SJSA1 (cell line): ENCODE measurements around the gene HMOX1. TPM values are rescaled to one million over a fixed set of nuclear protein-coding genes. Genes with fewer than 3 reads are reported as not detected.
A peak's percentile ranks its signal among the peaks of the same experiment; 100 is the strongest.
"Not testable (repeated sequence)": the region's sequence is repeated elsewhere in the genome, so short reads cannot be mapped to it uniquely, and the experiment has no call there.

Source experiments
- DNase-seq, 2 experiments: peaks; one replicate each; pipeline ENCODE4 v3.0.0-alpha.2; 2015 to 2020; ENCODE audit warnings: low spot score in 2 of 2, low read depth in 1 of 2
- H3K27ac ChIP-seq: fragments of 250-450 bp; sonication (Bioruptor Pico); 2 replicates; pipeline ENCODE4 v1.5.1; 2020; ENCODE audit warnings: mild to moderate bottlenecking, moderate library complexity
- H3K27me3 ChIP-seq: fragments of 250-450 bp; sonication (Bioruptor Pico); replicated peaks from 2 replicates; pipeline ENCODE4 v1.5.1; 2020; ENCODE audit warnings: mild to moderate bottlenecking, moderate library complexity
- H3K36me3 ChIP-seq: fragments of 250-450 bp; sonication (Bioruptor Pico); 2 replicates; pipeline ENCODE4 v1.5.1; 2020; ENCODE audit warnings: mild to moderate bottlenecking
- H3K4me1 ChIP-seq: fragments of 250-450 bp; sonication (Bioruptor Pico); replicated peaks from 2 replicates; pipeline ENCODE4 v1.6.1; 2021; ENCODE audit warnings: mild to moderate bottlenecking
- H3K4me3 ChIP-seq: fragments of 250-450 bp; sonication (Bioruptor Pico); 2 replicates; pipeline ENCODE4 v1.5.1; 2020; ENCODE audit warnings: mild to moderate bottlenecking
- H3K9me3 ChIP-seq: fragments of 250-450 bp; sonication (Bioruptor Pico); replicated peaks from 2 replicates; pipeline ENCODE4 v1.5.1; 2020; ENCODE audit warnings: mild to moderate bottlenecking
- total RNA-seq: library from RNA; depleted of rRNA; stranded (reverse); fragments of >200 nt; shearing (Covaris generic); gene quantifications from 2 replicates; pipeline ENCODE4 v1.2.3, GENCODE V29; 2014

The HMOX1 gene
- total RNA-seq, 1 experiment from 2014 or later, result 5.6 TPM

DNA sequence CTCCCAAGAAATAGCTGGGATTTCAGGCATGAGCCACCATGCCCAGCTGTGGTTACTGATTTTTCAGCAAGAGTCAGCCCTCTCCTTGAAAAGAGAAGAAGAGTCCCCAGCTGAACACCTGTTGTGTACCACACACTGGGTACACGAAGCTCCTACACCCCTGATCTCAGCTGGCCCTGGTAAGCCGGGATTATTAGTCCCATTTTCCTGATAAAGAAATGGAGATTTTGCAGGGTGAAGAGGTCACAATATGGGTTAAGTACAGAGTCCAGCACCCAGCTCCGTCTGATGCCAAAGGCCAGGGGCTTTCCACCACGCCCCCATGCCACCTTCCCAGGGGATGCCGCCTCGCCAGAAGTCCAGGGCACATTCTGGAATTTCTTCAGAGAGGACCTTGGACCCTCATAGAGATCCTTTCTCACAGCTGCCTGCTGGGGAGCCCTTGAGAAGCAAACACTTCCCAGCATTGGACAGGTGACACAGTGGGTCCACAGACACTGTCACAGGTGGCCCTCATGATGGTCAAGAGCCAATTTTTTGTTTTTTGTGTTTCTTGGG is 19.8 kb upstream of the HMOX1 start:
- Histone ChIP-seq H3K27me3 (no peaks in the 10 kb centered on the region), H3K9me3 (no peaks in the 10 kb centered on the region), H3K36me3 (no peaks in the 10 kb centered on the region), H3K4me3 (no peak overlapping the region), H3K27ac (no peak overlapping the region), H3K4me1 (peaks cover 13% of the 10 kb centered on the region)
- DNase-seq, result no peak

DNA sequence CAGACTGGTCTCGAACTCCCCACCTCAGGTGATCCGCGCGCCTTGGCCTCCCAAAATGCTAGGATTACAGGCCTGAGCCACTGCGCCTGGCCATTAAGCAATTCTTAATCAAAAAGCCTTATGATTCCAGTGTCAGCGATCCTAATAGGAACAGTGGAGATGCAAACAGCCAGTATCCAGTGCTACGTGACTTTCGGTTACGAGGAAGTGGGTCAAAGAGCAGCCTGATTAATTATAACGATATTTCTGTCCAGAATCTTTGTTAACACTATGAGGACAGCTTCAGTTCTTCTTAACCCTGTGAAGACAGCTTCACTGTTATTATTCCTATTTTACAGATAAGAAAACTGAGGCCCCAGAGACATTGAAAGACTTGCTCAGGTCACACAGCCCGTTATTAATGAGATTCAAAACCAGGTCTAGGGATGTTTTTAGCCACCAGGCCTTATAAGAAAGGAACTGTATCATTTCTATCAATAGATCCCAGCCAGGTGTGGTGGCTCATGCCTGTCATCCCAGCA is 17.3 kb upstream of the HMOX1 start:
- no peak for DNase-seq
- no peaks in the 10 kb centered on the region for H3K36me3 ChIP-seq
- H3K4me3 ChIP-seq, result no peak overlapping the region
- H3K4me1 ChIP-seq, result peaks cover 9% of the 10 kb centered on the region
- peak overlapping the region; percentile 34 for H3K27ac ChIP-seq
- H3K9me3 ChIP-seq, result no peaks in the 10 kb centered on the region
- no peaks in the 10 kb centered on the region for H3K27me3 ChIP-seq

DNA sequence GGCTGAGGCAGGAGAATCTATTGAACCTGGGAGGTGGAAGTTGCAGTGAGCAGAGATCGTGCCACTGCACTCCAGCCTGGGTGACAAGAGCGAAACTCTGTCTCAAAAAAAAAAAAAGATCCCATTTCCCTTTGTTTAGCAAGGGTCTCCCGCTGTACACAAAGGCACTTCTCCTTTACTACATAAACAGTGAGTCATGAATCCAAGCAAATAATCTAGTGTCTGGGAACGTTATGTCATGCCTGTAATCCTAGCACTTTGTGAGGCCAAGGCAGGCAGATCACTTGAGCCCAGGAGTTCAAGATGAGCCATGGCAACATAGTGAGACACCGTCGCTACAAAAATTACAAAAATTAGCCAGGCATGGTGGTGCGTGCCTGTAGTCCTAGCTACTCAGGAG is 16.7 kb upstream of the HMOX1 start:
- not testable (repeated sequence) for H3K4me3 ChIP-seq, H3K36me3 ChIP-seq, H3K4me1 ChIP-seq, H3K27me3 ChIP-seq, H3K9me3 ChIP-seq
- peak; percentile 69 to 90 for DNase-seq
- H3K27ac ChIP-seq, result peak overlapping the region; percentile 34

DNA sequence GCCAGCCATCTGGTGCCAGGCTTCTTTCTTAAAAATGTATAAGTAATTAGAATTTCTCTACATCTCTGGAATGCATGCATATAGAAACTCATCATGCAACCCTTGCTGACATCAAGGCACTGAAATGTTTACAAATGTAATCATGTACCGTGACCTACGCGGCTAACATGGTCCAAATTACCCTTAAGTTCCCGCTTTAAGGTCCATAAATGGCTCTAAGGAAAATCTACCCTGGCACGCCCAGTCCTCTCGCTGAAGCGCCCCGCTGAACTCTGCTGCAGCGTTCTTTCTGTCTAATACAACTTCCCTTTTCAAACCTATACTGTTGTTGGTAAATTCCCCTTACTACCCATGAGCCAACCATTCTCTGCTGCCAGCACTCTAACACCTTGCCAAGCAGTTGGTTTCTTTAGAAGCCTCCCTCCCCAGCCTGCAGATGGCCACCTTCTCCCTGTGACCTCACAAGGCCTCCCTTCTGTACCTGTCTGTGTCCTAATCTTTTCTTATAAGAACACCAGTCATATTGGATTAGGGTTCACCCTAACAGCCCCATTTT is 13.5 kb upstream of the HMOX1 start:
- Histone ChIP-seq H3K9me3 (no peaks in the 10 kb centered on the region), H3K27ac (no peak overlapping the region), H3K27me3 (no peaks in the 10 kb centered on the region), H3K36me3 (no peaks in the 10 kb centered on the region), H3K4me1 (peaks cover 17% of the 10 kb centered on the region), H3K4me3 (no peak overlapping the region)
- DNase-seq, result no peak

DNA sequence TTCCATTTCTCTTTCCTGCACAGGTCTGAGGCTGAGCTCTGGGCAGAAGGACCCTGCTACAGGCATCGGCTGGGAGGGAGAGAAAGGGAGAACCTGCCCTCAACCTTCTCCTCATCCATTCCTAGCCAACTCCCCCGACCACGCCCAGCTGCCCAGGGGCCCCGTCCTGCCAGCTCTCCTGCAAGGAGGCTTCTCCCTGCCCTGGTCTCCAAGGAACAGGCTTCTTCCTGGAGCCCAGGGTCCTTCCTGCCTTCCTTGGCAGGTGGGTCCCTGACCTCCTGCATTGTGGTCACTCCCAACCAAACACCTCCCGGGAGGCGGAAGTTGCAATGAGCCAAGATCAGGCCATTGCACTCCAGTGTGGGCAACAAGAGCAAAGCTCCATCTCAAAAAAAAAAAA is 12.5 kb upstream of the HMOX1 start:
- DNase-seq, result no peak
- no peaks in the 10 kb centered on the region for H3K36me3 ChIP-seq
- no peak overlapping the region for H3K4me3 ChIP-seq
- H3K27ac ChIP-seq, result no peak overlapping the region
- no peaks in the 10 kb centered on the region for H3K9me3 ChIP-seq
- H3K4me1 ChIP-seq, result peaks cover 18% of the 10 kb centered on the region
- H3K27me3 ChIP-seq, result no peaks in the 10 kb centered on the region

DNA sequence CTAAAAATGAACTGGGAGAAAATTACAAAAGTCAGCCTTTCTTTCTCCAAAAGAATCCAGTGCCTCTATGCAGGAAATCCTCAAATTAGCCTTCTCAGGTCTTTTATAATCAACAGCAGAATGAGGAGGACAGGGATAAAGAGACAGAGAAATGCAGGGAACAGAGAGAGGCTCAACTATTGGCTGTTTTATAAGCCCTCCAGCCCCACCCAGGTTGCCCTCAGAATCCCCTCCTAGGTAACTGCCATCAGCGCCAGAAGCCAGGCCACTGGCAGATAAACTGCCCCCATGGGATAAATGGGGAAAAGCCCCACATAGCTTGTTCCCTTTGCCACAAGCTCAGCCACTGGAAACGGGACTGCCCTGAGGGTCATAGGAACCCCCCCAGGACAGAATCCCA is 10.9 kb upstream of the HMOX1 start:
- peaks cover 9% of the 10 kb centered on the region for H3K4me1 ChIP-seq
- no peak overlapping the region for H3K4me3 ChIP-seq
- no peaks in the 10 kb centered on the region for H3K9me3 ChIP-seq
- no peak for DNase-seq
- no peaks in the 10 kb centered on the region for H3K27me3 ChIP-seq
- no peak overlapping the region for H3K27ac ChIP-seq
- H3K36me3 ChIP-seq, result no peaks in the 10 kb centered on the region

DNA sequence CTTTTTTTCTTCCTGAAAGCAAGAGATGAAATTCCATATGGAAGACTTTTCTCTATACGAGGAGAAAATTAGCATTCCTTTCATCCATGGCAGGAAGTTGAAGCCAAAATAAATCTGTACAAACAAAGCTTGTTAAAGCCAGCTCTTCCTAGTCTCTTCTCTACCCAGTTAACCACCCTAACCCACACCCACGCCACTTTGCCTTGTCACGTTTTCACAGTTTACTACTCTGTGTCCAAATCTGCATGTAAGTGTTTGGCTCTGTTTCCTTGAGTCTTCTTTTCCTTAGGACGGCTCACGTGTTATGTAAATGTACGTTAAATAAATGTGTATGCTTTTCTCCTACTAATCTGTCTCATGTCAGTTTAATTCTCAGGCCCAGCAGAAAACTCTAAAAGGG is 7.1 kb upstream of the HMOX1 start:
- H3K27ac ChIP-seq, result no peak overlapping the region
- H3K36me3 ChIP-seq, result no peaks in the 10 kb centered on the region

DNA sequence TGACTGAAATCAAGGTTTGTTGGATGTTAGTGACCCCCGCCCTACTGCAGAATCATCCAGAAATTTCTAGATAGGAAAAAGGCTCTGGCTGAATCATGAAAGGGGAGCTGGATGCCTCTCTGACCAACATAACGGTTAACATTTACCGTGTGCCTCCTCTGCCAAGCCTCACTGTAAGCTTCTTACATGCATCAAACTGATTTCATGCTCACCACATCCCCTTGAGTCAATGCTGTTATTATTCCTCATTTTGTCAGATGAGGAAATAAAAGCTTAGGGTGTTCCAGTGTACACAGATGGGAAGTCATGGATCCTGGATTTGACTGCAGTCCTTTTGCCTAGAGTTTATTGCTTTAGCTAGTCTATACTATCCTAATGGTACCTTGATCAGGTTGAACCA is 5.9 kb upstream of the HMOX1 start:
- no peaks in the 10 kb centered on the region for H3K36me3 ChIP-seq
- no peaks in the 10 kb centered on the region for H3K27me3 ChIP-seq
- no peak overlapping the region for H3K27ac ChIP-seq
- DNase-seq, result no peak
- H3K4me3 ChIP-seq, result no peak overlapping the region
- H3K4me1 ChIP-seq, result peaks cover 27% of the 10 kb centered on the region
- H3K9me3 ChIP-seq, result no peaks in the 10 kb centered on the region

More for the DNA sequence above, 7.1 kb upstream of the HMOX1 start:
- no peak overlapping the region for H3K4me3 ChIP-seq
- H3K27me3 ChIP-seq, result no peaks in the 10 kb centered on the region
- no peak for DNase-seq
- H3K9me3 ChIP-seq, result no peaks in the 10 kb centered on the region
- peaks cover 27% of the 10 kb centered on the region for H3K4me1 ChIP-seq

DNA sequence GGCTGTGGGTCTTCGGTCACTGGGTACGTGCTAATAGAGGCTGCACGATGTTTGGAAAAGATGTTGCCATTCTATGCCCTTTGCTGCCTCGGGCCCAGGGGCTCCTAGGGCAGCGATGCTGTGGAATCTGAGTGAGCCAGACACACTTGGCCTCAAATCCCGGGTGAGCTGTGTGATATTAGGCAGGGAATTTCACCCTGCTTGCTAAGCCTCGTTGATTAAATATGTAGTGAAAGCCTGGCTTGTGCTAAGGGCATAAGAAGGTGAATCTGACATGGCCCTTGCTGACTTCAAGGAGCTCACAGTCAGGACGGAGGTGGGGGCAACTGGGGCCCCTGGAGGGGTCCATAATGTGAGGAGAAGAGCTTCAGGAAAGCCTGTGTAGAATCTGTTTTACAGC is 5.4 kb upstream of the HMOX1 start:
- no peak overlapping the region for H3K4me3 ChIP-seq
- no peak overlapping the region for H3K27ac ChIP-seq
- no peaks in the 10 kb centered on the region for H3K27me3 ChIP-seq
- H3K4me1 ChIP-seq, result peaks cover 29% of the 10 kb centered on the region
- no peaks in the 10 kb centered on the region for H3K9me3 ChIP-seq
- no peaks in the 10 kb centered on the region for H3K36me3 ChIP-seq
- no peak for DNase-seq

DNA sequence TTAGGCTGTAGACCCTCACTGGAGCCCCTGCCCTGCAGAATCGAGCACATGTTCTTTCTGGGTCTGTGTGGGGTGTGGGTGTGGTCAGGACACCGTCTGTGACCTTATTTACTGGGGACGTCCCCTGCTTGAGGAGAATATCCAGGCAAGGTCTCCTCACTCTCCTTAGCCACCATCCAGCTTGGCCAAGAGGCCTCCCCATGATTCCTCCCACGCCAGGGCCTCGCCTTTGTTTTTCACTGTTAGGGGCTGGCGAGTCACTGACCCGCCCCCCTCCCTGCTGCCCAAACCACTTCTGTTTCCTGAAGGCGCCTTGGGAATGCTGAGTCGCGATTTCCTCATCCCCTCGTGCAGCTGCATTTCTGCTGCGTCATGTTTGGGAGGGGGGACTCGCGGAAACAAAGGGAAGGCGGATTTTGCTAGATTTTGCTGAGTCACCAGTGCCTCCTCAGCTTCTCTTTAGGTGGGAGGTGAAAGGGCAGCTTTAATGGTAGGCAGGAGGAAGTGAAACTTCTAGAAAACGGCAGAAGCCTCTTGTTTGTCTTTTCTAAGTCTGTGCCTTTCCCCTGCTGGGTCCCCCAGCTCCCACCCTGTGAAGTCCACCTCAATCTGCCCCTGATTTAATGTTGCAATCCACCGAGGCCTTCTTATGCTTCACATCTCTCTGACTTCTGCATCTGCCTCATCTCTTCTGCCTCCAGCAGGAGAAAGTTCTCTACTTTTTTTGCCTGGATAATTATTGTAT is 4.0 kb upstream of the HMOX1 start:
- H3K27ac ChIP-seq, result peak overlapping the region; percentile 71
- H3K9me3 ChIP-seq, result no peaks in the 10 kb centered on the region
- peak; percentile 97 for DNase-seq
- H3K4me1 ChIP-seq, result peaks cover 39% of the 10 kb centered on the region
- H3K36me3 ChIP-seq, result no peaks in the 10 kb centered on the region
- H3K4me3 ChIP-seq, result no peak overlapping the region
- no peaks in the 10 kb centered on the region for H3K27me3 ChIP-seq

DNA sequence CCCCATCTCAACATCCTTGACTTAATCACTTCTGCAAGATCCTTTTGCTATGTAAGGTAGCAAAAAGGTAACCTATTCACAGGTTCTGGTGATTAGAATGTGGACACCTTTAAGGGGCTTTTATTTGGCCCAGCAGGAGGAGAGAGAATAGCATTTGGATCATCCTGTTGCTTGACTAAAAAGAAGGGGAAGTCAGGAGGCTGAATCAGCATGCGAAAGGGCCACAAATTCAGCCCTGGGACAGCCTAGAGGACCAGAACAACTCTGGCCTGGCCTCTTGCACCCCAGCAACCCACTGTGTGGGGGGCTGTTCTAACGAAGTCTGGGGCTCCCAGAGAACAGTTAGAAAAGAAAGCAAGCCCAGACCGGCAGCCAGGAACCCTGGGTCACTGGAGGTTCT is 3.2 kb upstream of the HMOX1 start:
- peak overlapping the region; percentile 66; the same call in 1 of the 2 replicates for H3K27ac ChIP-seq
- no peaks in the 10 kb centered on the region for H3K36me3 ChIP-seq
- DNase-seq, result no peak

DNA sequence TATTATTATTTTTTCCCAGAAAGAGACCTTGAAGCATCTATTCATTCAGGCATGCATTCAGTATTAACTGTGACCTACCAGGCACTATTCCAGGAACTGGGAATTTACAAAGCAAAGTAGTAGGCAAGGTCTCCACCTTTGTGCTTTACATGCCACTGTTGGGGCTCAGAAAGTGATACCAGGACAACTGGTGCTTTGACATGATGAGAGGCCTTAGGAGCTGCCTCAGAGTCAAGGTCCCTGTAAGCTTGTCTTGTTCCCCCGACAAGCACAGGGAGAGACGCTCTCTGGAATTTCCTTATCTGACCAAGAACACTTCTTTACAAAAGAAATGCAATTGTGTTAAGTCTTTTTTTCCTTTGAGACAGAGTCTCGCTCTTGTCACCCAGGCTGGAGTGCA is 2.3 kb upstream of the HMOX1 start:
- Histone ChIP-seq H3K27me3 (no peaks in the 10 kb centered on the region), H3K4me3 (no peak overlapping the region), H3K27ac (no peak overlapping the region), H3K9me3 (no peaks in the 10 kb centered on the region), H3K36me3 (peaks cover 7% of the 10 kb centered on the region), H3K4me1 (peaks cover 34% of the 10 kb centered on the region)
- DNase-seq, result no peak

More for the DNA sequence above, 3.2 kb upstream of the HMOX1 start:
- Histone ChIP-seq H3K4me3 (no peak overlapping the region), H3K4me1 (peaks cover 34% of the 10 kb centered on the region), H3K27me3 (no peaks in the 10 kb centered on the region), H3K9me3 (no peaks in the 10 kb centered on the region)

DNA sequence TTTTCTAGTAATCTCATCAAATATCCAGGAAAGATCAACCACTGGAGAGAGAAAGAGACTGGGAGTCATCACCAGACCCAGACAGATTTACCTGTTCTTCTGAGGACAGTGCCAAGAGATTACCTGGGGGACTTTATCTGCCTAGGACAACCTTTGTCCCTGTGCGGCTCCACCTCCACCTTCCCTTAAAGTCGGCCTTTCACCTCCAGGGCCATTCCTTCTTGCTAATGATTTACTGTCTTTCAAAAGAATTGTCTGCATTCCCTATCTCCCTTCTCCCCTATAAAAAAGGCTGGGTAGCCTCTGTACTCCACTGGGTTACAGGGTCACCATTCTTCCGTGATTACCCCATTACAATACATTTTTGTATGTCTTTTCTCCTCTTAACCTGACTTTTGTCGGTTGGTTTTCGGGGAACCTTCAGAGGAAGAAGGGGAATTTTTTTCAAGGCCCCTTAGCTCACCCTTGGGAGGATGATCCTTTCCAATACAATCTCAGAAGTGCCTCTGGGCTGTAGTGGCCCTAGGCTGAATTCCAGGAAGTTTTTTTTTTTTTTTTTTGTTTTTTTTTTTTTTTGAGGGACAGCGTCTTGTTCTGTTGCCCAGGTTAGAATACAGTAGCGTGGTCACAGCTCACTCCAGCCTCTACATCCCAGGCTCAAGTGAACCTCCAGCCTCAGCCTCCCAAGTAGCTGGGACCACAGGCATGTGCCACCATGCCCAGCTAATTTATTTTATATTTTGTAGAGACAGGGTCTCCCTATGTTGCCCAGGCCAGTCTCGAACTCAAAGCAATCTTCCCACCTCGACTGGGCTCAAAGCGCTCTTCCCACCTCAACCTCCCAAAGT is 1.5 kb upstream of the HMOX1 start:
- no peak overlapping the region for H3K27ac ChIP-seq
- peaks cover 34% of the 10 kb centered on the region for H3K4me1 ChIP-seq
- H3K36me3 ChIP-seq, result peaks cover 11% of the 10 kb centered on the region
- H3K9me3 ChIP-seq, result no peaks in the 10 kb centered on the region
- no peak for DNase-seq
- no peaks in the 10 kb centered on the region for H3K27me3 ChIP-seq
- no peak overlapping the region for H3K4me3 ChIP-seq

DNA sequence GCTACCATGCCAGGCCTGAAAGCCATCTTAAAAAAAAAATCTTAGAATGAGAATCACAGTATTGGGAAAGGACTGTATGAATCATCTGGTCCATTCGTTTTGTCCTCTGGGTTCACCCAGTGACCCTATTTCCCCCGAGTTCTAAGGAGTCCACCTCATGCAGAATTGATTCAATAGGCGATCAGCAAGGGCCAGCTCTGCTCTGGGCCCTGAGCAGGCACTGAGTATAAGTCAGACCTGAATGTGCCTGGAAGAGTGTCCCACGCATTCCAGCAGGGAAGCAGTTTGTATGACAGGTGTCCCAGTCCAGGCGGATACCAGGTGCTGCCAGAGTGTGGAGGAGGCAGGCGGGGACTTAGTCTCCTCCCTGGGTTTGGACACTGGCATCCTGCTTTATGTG is 883 bp upstream of the HMOX1 start:
- H3K9me3 ChIP-seq, result no peaks in the 10 kb centered on the region
- no peaks in the 10 kb centered on the region for H3K27me3 ChIP-seq
- H3K27ac ChIP-seq, result no peak overlapping the region
- no peak overlapping the region for H3K4me3 ChIP-seq
- H3K36me3 ChIP-seq, result peaks cover 11% of the 10 kb centered on the region
- H3K4me1 ChIP-seq, result peaks cover 34% of the 10 kb centered on the region
- DNase-seq, result no peak
